Muscle layer of duodenum (tissue), 2 donors: ENCODE measurements around the gene RAB36.

Source experiments
- H3K27ac ChIP-seq: one replicate; pipeline ENCODE4 v1.7.0; 2013; ENCODE audit warnings: mild to moderate bottlenecking, low read length
- H3K27me3 ChIP-seq: one replicate; pipeline ENCODE4 v1.7.0; 2013; ENCODE audit warnings: low read depth, mild to moderate bottlenecking, control low read depth, low read length
- H3K36me3 ChIP-seq, 2 donors: one replicate each; pipeline ENCODE4 v1.7.0; 2013; ENCODE audit warnings: low read length in 2 of 2, control low read depth in 1 of 2, mild to moderate bottlenecking in 1 of 2; ENCODE audit not compliant: insufficient read depth in 2 of 2, control insufficient read depth in 1 of 2
- H3K4me1 ChIP-seq, 2 donors: one replicate each; pipeline ENCODE4 v1.7.0; 2013; ENCODE audit warnings: low read length in 2 of 2, mild to moderate bottlenecking in 2 of 2, control low read depth in 1 of 2, moderate library complexity in 1 of 2; ENCODE audit not compliant: insufficient read depth in 2 of 2, control insufficient read depth in 1 of 2
- H3K4me3 ChIP-seq, 2 donors: one replicate each; pipeline ENCODE4 v1.7.0; 2013; ENCODE audit warnings: low read length in 2 of 2, low read depth in 1 of 2, mild to moderate bottlenecking in 1 of 2
- H3K9me3 ChIP-seq, 2 donors: one replicate each; pipeline ENCODE4 v1.7.0; 2013; ENCODE audit warnings: low read length in 2 of 2, control low read depth in 1 of 2, mild to moderate bottlenecking in 1 of 2; ENCODE audit not compliant: control insufficient read depth in 1 of 2
- donor health status: healthy.

RAB36 gene

GRCh38 chr22:23102776-23103175 lies 42.5 kb upstream of the RAB36 start:
- H3K4me1 ChIP-seq: peaks cover 0 to 14% of the 10 kb centered on the region in 2 donors
- no peak overlapping the region for H3K4me3 ChIP-seq
- H3K27ac ChIP-seq: no peak overlapping the region
- H3K36me3 ChIP-seq: no peaks in the 10 kb centered on the region
- no peaks in the 10 kb centered on the region for H3K9me3 ChIP-seq
- H3K27me3 ChIP-seq: no peaks in the 10 kb centered on the region

GRCh38 chr22:23103199-23103954 lies 41.9 kb upstream of the RAB36 start:
- Histone ChIP-seq H3K27ac (no peak overlapping the region), H3K36me3 (no peaks in the 10 kb centered on the region), H3K27me3 (no peaks in the 10 kb centered on the region), H3K9me3 (no peaks in the 10 kb centered on the region), H3K4me1 (peaks cover 0 to 9% of the 10 kb centered on the region in 2 donors), H3K4me3 (no peak overlapping the region)

GRCh38 chr22:23104187-23104971 lies 40.9 kb upstream of the RAB36 start:
- Histone ChIP-seq H3K4me3 (no peak overlapping the region), H3K36me3 (no peaks in the 10 kb centered on the region), H3K9me3 (no peaks in the 10 kb centered on the region), H3K4me1 (no peaks in the 10 kb centered on the region), H3K27ac (no peak overlapping the region), H3K27me3 (no peaks in the 10 kb centered on the region)

DNA sequence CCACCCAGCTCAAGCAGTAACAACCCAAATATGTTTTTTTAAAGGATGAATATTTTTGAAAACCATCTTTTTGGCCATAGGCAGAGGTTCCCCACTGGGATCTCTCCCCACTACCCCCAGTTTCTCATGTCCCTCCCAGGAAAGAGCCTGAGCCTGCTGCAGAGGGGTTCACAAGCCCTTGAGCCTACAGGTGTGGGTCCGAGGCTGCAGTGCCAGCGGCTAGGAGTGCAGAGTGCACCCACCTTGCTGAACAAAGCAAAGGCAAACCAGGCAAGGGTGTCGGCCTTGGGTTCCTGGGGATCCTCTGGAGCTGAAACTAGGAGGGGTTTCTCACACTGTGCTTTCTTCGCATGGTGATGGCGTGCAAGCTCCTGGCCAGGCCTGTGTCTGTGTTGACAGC lies 40.0 kb upstream of the RAB36 start:
- Histone ChIP-seq H3K4me1 (no peaks in the 10 kb centered on the region), H3K27ac (no peak overlapping the region), H3K9me3 (no peaks in the 10 kb centered on the region), H3K27me3 (no peaks in the 10 kb centered on the region), H3K4me3 (no peak overlapping the region), H3K36me3 (no peaks in the 10 kb centered on the region)

GRCh38 chr22:23105919-23106318 lies 39.4 kb upstream of the RAB36 start:
- no peak overlapping the region for H3K4me3 ChIP-seq
- H3K27ac ChIP-seq: no peak overlapping the region
- H3K4me1 ChIP-seq: no peaks in the 10 kb centered on the region
- no peaks in the 10 kb centered on the region for H3K27me3 ChIP-seq
- no peaks in the 10 kb centered on the region for H3K36me3 ChIP-seq
- no peaks in the 10 kb centered on the region for H3K9me3 ChIP-seq

DNA sequence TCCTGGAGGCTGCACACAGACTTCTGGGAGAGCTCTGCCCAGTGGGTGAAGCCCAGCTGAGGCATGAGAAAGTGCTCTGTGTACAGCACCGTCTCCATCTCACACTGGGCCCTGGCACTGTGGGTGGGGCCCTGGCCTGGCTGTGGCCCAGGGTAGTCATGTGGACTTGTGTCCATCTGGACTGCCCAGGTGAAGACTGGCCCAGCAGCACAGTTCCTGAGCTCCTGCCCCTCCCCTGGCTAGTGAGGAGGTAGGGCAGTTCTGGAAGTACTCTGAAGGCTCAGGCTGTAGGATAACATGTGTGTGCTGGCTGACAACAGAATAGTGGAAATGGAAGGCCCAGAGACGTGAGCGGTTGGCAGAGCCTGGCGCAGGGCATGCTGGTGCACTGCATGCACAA lies 38.9 kb upstream of the RAB36 start:
- no peaks in the 10 kb centered on the region for H3K36me3 ChIP-seq
- no peaks in the 10 kb centered on the region for H3K9me3 ChIP-seq
- H3K27ac ChIP-seq: no peak overlapping the region
- no peak overlapping the region for H3K4me3 ChIP-seq
- no peaks in the 10 kb centered on the region for H3K4me1 ChIP-seq
- H3K27me3 ChIP-seq: no peaks in the 10 kb centered on the region

DNA sequence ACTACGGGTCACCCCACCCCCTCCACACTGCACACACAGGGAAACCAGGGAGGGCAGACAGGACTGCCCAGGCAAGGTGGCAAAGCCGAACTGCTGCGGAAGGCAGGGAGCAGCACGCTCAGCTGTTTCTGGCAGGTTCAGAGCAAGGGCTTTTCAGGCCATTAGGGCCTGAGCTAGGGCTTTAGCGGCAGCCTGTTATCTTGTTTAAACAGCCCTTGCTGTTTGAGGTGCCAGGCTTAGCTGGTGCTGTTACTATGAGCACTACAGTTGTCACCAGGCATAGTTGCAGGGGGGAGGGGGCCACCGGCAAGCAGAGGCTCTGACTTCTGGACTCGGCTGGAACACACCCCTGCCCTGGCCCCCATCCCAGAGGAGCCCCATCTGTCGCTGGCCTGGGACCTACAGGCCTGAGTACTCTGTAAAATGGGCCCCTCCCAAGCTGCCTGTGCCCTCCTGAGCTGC lies 38.3 kb upstream of the RAB36 start:
- Histone ChIP-seq H3K36me3 (no peaks in the 10 kb centered on the region), H3K4me1 (no peaks in the 10 kb centered on the region), H3K27ac (no peak overlapping the region), H3K9me3 (no peaks in the 10 kb centered on the region), H3K4me3 (no peak overlapping the region), H3K27me3 (no peaks in the 10 kb centered on the region)

DNA sequence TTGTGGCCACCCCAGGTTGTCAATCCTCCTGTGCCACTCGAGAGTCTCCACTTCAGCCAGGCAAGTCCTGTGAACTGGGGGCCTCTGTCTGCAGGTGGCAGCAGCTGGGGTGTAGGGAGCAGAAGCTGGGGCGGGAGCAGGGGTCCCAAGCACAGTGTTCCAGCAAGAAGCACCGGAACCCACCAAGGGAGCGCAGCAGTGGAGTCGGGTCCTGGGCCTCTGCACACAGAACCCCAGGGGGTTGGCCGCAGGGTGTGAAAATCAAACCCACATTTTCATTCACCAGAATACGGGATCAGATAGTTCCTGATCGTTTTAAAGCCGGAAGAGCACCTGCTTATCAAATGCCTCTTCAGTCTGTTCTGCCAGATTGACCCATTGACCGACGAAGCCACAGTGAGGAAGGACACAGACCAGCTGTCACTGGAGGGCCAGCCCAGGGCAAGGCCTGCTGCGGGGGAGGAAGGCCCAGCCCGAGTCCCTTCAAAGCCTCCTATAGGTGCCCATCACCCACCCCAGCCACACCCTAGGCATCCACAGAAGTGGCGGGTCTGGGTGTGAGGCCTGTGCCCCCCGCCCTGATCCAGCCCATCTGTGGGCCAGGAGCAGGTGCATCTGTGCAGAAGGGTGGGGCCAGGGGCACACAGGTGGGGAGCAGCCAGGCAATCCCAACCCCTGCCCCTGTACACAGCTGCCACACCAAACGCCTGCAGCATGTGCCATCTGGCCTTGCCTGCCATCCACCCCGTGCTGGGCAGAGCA lies 37.6 kb upstream of the RAB36 start:
- Histone ChIP-seq H3K4me1 (no peaks in the 10 kb centered on the region), H3K27ac (no peak overlapping the region), H3K36me3 (no peaks in the 10 kb centered on the region), H3K9me3 (no peaks in the 10 kb centered on the region), H3K27me3 (no peaks in the 10 kb centered on the region), H3K4me3 (no peak overlapping the region)

DNA sequence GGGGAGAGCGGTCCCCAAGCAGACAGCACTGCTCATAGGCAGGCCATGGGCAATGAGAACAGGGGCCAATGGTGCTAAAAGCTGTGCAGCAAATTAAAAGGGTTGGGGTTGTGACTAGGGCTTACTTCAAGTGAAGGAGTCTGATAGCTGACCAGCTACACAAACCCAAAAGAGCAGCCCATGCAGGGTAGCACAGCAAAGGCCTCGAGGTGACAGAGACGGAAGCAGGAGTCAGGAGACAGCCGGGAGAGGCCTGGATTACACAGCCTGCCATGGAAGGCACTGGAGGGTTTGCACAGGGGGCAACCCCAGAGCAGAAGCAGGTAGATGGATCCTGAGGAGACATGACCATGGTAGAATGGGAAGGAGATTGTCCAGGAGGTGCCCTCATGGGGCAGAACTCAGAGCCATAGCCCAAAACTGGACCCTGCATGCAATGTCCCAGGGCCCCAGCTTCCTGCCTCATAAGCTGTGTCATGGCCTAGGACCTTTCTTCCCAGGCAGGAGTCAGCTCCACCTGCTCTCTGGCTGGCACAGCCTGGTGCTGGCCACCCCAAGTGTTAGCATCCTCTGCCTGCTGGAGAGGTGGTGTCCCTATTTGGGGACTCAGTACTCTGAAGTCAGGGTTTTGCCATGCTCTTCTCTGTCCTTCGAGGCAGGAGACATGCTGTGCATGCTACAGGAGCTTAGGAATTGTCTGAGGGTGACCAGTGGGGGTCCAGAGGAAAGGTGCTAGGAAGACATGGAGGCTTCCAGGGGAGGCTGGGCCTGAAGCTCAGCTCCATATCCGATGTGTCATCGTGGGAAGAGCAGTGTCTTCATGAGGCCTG lies 36.8 kb upstream of the RAB36 start:
- H3K36me3 ChIP-seq: no peaks in the 10 kb centered on the region
- peaks cover 0 to 8% of the 10 kb centered on the region in 2 donors for H3K4me1 ChIP-seq
- no peaks in the 10 kb centered on the region for H3K27me3 ChIP-seq
- H3K4me3 ChIP-seq: no peak overlapping the region
- H3K9me3 ChIP-seq: no peaks in the 10 kb centered on the region
- no peak overlapping the region for H3K27ac ChIP-seq

GRCh38 chr22:23109079-23109347 lies 36.3 kb upstream of the RAB36 start:
- no peaks in the 10 kb centered on the region for H3K27me3 ChIP-seq
- no peaks in the 10 kb centered on the region for H3K36me3 ChIP-seq
- H3K4me3 ChIP-seq: no peak overlapping the region
- H3K9me3 ChIP-seq: no peaks in the 10 kb centered on the region
- H3K4me1 ChIP-seq: peaks cover 0 to 12% of the 10 kb centered on the region in 2 donors
- H3K27ac ChIP-seq: no peak overlapping the region
